ENCODE measurements around the gene RPN1. TPM values are rescaled to one million over a fixed set of nuclear protein-coding genes. Genes with fewer than 3 reads are reported as not detected.

The RPN1 gene
- total and polyA plus RNA-seq, 2 of the 13 experiments (the other 11 are each of a cell fraction or from before 2014, with no cell fraction given), result 290 to 342 TPM

DNA sequence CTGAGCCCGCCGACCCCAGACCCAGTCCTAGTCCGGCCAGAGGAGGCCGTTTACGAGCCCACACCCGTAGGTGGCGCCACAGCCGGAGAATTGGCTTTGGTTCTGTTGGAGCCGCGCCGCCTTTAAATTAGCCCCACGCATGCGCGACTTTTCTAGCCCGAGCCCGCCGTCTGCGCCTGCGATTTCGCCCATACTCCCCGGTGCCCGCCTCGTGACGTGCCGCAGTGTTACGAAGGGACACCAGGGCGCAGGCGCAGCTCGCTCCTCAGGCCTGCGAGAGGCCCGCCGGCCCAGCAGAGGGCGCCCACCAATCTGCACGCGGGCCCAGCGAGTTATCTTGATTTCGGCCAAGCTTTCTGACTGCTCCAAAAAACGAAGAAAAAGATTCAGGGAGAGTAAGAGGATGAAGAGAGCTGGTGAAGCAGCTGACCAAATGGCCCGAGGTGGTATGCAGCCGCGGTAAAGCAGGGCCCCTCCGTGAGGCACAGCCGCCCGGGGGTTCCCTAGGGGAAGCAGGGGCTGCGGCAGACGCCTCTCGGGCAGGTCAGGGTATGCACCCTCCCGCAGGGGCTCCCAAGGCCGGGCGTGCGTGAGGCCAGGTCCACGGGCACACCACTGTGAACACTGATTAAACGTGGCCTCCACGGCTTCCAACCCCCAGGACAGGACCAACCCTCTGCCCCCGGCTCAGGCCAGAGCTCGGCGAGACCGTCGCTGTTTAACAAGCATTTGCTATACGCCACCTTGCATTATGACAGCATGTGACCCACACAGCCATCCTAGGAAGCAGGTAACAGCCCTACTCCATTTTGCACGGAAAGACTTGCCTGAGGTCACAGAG is 32.8 kb downstream of the RPN1 start (continued):
- TF ChIP-seq CEBPZ (IDR thresholded peaks at IDR 0.05; ENCODE audit: low read length), result no peak
- TF ChIP-seq ZNF569 (CRISPR knock-in tag; IDR thresholded peaks at IDR 0.05; ENCODE audit: borderline replicate concordance), result no peak
- TF ChIP-seq ZNF160 (CRISPR knock-in tag; IDR thresholded peaks at IDR 0.05), result no peak
- TF ChIP-seq, protein P1, sequence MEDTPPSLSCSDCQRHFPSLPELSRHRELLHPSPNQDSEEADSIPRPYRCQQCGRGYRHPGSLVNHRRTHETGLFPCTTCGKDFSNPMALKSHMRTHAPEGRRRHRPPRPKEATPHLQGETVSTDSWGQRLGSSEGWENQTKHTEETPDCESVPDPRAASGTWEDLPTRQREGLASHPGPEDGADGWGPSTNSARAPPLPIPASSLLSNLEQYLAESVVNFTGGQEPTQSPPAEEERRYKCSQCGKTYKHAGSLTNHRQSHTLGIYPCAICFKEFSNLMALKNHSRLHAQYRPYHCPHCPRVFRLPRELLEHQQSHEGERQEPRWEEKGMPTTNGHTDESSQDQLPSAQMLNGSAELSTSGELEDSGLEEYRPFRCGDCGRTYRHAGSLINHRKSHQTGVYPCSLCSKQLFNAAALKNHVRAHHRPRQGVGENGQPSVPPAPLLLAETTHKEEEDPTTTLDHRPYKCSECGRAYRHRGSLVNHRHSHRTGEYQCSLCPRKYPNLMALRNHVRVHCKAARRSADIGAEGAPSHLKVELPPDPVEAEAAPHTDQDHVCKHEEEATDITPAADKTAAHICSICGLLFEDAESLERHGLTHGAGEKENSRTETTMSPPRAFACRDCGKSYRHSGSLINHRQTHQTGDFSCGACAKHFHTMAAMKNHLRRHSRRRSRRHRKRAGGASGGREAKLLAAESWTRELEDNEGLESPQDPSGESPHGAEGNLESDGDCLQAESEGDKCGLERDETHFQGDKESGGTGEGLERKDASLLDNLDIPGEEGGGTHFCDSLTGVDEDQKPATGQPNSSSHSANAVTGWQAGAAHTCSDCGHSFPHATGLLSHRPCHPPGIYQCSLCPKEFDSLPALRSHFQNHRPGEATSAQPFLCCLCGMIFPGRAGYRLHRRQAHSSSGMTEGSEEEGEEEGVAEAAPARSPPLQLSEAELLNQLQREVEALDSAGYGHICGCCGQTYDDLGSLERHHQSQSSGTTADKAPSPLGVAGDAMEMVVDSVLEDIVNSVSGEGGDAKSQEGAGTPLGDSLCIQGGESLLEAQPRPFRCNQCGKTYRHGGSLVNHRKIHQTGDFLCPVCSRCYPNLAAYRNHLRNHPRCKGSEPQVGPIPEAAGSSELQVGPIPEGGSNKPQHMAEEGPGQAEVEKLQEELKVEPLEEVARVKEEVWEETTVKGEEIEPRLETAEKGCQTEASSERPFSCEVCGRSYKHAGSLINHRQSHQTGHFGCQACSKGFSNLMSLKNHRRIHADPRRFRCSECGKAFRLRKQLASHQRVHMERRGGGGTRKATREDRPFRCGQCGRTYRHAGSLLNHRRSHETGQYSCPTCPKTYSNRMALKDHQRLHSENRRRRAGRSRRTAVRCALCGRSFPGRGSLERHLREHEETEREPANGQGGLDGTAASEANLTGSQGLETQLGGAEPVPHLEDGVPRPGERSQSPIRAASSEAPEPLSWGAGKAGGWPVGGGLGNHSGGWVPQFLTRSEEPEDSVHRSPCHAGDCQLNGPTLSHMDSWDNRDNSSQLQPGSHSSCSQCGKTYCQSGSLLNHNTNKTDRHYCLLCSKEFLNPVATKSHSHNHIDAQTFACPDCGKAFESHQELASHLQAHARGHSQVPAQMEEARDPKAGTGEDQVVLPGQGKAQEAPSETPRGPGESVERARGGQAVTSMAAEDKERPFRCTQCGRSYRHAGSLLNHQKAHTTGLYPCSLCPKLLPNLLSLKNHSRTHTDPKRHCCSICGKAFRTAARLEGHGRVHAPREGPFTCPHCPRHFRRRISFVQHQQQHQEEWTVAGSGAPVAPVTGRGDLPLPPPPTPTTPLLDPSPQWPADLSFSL (CRISPR knock-in tag; IDR thresholded peaks at IDR 0.05), result no peak
- no peak for TF ChIP-seq SNAPC2 (CRISPR knock-in tag; IDR thresholded peaks at IDR 0.05)
- no peak for TF ChIP-seq ZNF101 (CRISPR knock-in tag; IDR thresholded peaks at IDR 0.05; ENCODE audit: borderline replicate concordance, low read depth)
- peak; percentile 93 for TF ChIP-seq GATAD1 (CRISPR knock-in tag; IDR thresholded peaks at IDR 0.05)
- TF ChIP-seq ZNF138 (CRISPR knock-in tag; IDR thresholded peaks at IDR 0.05; ENCODE audit: low read depth), result no peak
- peak; percentile 98 for TF ChIP-seq ZMYM4 (CRISPR knock-in tag; IDR thresholded peaks at IDR 0.05)
- TF ChIP-seq HNRNPH1 (optimal IDR thresholded peaks at IDR 0.05; ENCODE audit: low read depth, low read length), result no peak
- TF ChIP-seq ZNF24 (IDR thresholded peaks at IDR 0.05), result no peak
- TF ChIP-seq, protein P2, sequence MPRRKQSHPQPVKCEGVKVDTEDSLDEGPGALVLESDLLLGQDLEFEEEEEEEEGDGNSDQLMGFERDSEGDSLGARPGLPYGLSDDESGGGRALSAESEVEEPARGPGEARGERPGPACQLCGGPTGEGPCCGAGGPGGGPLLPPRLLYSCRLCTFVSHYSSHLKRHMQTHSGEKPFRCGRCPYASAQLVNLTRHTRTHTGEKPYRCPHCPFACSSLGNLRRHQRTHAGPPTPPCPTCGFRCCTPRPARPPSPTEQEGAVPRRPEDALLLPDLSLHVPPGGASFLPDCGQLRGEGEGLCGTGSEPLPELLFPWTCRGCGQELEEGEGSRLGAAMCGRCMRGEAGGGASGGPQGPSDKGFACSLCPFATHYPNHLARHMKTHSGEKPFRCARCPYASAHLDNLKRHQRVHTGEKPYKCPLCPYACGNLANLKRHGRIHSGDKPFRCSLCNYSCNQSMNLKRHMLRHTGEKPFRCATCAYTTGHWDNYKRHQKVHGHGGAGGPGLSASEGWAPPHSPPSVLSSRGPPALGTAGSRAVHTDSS (CRISPR knock-in tag; conservative IDR thresholded peaks at IDR 0.05), result 0 out of 2 replicates have a peak, but pooled peaks have one; percentile 48
- TF ChIP-seq ZNF275 (CRISPR knock-in tag; IDR thresholded peaks at IDR 0.05; ENCODE audit: borderline replicate concordance), result 0 out of 2 replicates have a peak, but pooled peaks have one; percentile 28
- TF ChIP-seq PBX3 (CRISPR knock-in tag; IDR thresholded peaks at IDR 0.05; ENCODE audit: borderline replicate concordance), result peak; percentile 45; the same call in 1 of the 2 replicates

Data from HepG2 (cell line).